HG03064 (cell line): Measurements from ENCODE around the gene BRD3OS.

Experiments used
- ATAC-seq: cut with Tn5 transposase; IDR thresholded peaks from one replicate; pipeline ENCODE4 v1.9.1; 2021; ENCODE audit warnings: low read depth; ENCODE audit not compliant: unreplicated experiment

Gene BRD3OS

DNA sequence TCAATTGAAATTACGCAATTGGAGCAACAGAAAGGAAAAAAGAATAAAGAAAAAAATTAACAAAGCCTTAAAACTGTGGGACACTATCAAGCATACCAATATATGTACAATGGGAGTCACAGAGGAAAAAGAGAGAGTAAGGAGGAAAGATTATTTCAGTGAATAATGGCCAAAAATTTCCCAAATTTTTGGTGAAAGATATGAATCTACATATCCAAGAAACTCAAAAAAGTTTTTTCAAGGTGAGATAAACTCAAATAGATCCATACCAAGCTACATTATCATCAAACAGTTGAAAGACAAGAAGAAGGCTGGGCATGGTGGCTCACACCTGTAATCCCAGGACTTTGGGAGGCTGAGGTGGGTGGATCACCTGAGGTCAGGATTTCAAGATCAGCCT lies 51.4 kb downstream of the BRD3OS start:
- ATAC-seq: no peak
